HG03460 (cell line): ENCODE results near the gene ELAC2.
"Not testable (repeated sequence)": the region's sequence is repeated elsewhere in the genome, so short reads cannot be mapped to it uniquely, and the experiment has no call there.

Source experiments
- ATAC-seq: cut with Tn5 transposase; IDR thresholded peaks from one replicate; pipeline ENCODE4 v1.9.1; 2021; ENCODE audit not compliant: unreplicated experiment

The ELAC2 gene

DNA sequence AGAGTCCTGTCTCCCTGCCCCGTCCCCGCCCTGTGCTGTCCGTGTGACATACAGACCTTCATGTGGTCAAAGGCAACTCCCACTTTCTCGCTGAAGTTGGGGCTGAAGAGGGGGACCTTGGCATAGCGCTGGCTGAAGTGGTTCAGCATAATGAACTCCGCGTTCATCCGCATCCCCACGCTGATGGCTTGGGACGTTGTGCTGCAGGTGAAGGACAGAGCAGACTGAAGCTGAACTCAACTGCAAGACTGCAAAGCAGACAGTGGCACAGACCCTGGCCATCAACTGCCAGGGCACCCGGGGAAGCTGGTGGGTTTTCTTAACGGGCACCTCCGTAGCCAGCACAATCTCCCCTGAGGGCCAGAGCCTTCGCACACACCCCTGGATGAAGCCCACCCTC is 24.2 kb downstream of the ELAC2 start:
- ATAC-seq = no peak

DNA sequence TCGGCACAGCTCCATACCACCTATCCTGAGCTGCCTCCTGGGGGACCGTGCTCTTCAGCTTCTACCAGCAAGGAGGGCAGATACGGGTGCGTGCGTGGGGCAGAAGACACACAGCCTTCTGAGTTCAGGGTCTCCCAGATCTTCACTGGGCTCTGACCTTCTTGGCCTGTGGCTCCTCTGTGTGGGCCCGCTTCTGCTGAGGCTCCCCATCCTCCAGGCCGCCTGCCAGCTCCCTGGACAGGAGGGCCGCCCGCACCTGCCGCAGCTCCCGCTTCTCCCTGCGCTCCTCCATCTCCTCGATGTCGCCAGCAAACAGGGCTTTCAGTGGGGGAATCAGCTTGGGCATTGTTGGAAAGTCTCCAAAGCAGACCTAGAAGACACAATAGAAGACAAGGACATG is 25.2 kb downstream of the ELAC2 start:
- ATAC-seq = no peak

DNA sequence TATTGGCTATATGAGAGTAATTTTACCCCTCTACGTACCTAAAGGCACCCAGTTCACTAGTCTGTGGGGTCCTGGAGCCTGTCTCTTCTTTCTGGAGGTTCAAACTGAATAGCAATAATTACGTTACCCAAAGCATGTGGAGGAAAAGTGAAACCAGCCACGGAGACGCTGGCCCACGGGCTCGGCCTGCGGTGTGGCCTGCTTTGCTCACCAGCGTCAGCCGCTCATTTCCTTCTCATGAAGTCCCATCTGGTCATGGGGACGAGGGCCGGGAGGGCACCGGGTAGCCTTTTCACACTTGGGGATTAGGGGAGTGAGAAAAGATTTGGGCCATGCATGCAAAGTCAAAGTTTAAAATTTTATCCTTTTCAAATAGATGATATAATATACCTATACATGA is 26.9 kb downstream of the ELAC2 start:
- ATAC-seq = no peak

- ATAC-seq = no peak
These were observed 27.6 kb downstream of the ELAC2 start for GRCh38 chr17:12990041-12990808.

- ATAC-seq = no peak
These were observed 30.7 kb downstream of the ELAC2 start for GRCh38 chr17:12987120-12987519.

DNA sequence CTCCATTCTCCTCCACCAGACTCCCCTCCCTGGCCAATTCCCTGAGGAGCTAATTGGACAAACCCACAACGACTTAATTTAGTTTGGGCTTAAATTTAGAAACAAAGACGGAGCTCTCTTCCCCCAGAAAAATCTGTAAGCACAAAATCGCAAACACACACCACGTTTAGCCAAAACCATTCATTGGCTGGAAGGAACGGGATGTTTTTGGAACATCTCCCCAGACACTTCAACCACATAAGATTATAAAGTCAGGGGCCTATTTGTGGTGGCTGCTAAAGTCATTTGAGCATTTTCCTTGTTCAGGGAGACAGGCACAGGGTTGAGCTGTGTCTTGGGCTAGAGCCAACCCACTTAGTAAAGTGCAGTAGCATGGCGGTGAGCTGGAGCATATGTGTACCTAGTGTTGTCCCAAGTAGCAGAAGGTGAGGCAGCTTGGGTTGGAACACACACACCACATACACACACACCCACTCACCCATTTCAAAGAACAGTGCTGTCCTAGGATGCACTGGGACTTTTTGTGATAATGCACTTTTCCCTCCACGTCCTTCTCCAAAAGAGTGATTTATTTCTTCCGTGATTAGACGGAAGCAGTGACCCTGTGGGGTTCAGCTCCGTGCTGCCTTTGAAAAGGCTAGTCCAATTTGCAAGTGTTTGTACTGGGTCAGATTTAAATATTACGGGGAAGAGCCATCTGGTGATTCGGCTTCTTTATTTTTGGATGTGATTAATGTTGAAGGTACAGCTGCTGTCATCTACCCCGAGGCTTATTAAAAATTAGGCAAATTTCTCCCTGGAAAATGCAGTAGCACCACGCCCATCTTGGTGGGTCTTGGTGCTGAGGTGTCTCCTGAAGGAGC is 32.2 kb downstream of the ELAC2 start:
- ATAC-seq = no peak

DNA sequence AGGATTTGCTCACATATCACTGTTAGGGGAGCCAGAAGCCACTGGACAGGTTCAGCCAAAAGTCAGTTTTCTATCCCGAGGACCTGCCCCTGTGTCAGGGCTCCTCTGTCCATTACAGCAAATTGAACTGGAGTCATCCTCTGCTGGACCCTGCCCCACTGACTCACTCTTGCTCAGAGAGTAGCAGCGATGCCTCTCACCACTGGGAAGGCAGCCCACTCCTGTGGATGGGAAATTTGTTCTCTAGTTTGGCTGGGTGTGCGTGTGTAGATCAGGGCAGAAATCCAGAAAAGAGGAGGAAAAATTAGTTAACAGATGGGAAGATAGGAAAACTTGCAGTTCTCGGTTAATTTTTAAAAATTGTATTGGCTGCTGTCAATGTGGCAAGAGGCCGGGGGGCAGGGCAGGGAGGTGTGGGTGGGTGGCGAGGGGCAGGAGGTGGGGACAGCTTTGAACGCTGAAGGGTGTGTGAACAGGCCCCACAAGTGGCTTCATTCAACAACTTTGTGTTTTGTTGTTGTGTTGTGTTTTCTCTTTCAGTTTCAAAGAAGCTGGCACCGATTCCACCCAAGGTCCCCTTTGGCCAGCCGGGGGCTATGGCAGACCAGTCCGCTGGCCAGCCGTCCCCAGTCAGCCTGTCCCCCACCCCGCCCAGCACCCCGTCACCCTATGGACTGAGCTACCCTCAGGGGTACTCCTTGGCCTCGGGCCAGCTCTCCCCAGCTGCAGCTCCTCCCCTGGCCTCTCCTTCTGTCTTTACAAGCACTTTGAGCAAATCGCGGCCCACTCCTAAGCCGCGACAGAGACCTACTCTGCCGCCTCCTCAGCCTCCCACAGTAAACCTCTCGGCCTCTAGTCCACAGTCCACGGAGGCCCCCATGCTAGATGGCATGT is 33.6 kb downstream of the ELAC2 start:
- no peak for ATAC-seq

DNA sequence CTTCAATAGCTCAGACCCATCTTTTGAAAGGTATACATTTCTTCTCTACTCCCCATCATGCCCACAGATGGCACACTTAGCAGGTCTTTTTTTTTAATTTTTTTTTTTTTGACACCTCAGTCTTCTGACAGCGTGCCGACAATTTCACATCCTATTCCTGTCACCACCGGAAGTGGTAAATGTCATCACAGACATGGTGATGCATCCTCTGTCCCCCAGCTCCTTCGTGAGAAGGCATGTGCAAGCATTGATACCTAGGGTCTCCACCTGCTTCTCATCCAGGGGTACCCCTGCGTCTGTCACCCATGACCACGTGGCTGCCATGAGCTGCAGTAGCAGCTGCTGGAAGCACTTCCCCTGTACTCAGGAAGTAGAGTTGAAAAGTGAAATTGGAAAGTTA is 35.6 kb downstream of the ELAC2 start:
- no peak for ATAC-seq

GRCh38 chr17:12979826-12980500 is 37.9 kb downstream of the ELAC2 start:
- no peak for ATAC-seq

DNA sequence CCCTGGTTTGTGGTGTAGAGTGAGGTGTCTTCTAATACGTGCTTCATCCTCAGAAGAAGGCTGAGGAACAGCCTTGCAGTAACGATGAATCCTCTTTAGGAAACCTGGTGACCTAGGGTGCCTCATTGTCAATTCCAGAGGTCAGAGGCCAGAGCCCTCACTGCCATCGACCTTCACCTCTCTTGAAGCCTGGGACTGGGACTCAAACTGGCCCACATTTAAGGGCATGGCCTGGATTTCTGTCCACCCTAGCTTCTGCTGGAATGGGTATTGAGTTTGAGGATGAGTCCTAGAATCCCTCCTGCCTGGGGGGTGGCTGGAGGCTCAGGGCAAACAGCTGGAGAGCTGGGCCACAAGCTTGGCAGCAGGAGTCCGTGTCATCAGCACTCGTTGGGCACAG is 38.6 kb downstream of the ELAC2 start:
- no peak for ATAC-seq

- not testable (repeated sequence) for ATAC-seq
These were observed 39.0 kb downstream of the ELAC2 start for GRCh38 chr17:12978787-12979186.

DNA sequence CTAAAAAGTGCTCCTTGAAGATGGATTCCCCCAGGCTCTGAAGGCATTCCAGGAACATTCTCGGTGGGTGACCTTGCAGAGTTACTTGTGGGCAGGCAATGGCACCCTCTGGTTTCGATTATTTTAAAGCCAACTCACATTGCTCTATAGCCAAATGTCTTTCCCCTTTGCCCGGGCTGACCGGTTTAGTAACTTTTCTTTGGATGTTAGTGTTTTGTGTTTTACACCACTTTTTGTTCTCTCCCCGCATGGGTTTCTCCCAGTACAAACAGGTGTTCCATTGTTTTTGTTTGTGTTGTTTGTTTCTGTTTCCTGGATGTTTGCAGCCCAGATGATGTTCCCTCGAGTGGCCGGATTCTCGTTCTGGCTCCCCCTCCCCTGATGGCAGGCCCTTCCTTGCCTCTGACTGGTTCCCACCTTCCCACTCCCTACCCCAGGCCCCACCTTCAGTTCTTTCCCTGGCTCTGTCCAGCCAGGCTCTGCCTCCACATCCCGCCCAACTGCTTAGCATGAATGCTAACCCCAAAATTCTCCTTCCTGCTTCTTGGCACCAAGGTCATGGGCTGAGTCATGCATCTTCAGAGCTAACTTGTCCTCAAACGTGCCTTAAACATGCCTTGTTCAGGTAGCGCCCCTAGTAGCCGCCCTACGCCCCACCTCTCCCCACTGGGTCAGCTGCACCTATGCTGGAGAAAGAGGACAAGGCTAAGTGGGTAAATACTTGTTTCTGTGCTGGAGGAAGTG is 40.6 kb downstream of the ELAC2 start:
- ATAC-seq = no peak

GRCh38 chr17:12974005-12974531 is 43.8 kb downstream of the ELAC2 start:
- ATAC-seq = no peak

DNA sequence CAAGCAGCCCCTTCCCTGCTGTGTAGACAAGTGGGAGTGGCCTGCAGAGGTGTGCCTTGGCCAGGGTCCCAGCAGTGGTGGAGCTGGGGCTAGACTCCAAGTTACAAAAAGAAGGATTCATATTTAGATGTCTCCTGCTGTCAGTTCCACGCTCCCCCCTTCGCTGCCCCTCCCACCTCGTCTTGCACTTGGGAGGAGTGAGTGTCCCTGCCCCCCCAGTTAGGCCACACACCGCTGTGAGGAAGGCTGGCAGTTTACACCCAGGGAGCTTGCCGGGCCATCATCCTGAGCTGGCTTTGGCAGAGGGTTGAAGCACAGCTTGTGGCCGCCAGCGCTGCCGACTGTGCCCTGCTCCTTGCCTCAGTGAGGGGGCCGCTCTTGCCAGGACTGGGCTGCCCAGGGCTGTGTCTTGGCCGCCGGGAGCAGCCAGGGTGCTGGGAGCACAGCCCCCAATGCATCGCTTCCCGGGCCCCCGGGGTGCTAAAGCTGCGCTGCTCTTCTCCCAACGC is 44.3 kb downstream of the ELAC2 start:
- ATAC-seq = no peak

DNA sequence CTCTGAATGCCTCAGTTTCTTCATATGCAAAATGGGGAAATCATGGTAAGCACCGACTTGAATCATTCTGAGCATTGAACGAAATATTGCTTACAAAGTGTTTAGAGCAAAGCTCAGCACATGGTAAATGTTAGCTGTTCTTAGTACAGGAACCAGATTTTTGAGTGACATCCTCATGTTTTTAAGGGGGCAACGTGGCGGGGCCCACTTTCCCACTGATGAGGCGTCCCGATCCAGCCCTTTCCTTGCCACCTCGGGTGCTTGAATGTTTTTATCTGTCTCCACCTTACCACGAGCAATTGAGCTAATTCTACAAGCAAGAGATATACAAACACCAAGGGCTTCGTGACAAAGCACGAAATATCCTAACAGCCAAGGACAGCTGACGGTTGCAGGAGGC is 49.9 kb downstream of the ELAC2 start:
- ATAC-seq = no peak

- ATAC-seq = no peak
These were observed 51.4 kb downstream of the ELAC2 start for GRCh38 chr17:12966413-12966812.

DNA sequence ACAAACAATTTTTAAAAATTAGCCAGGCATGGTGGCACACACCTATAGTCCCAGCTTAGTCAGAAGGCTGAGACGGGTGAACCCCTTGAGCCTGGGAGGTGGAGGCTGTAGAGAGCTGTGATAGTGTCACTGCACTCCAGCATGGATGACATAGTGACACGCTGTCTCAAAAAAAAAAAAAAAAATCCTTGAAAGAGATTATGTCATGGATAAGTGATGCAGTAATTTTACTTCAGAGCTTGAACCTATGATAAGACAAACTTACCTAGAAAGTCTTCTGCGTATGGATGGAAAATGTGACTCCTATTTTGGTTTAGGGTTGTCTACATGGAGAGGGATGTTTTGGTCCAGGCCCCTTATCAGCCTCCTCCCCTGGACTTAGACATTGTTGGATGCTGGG is 51.8 kb downstream of the ELAC2 start:
- no peak for ATAC-seq

DNA sequence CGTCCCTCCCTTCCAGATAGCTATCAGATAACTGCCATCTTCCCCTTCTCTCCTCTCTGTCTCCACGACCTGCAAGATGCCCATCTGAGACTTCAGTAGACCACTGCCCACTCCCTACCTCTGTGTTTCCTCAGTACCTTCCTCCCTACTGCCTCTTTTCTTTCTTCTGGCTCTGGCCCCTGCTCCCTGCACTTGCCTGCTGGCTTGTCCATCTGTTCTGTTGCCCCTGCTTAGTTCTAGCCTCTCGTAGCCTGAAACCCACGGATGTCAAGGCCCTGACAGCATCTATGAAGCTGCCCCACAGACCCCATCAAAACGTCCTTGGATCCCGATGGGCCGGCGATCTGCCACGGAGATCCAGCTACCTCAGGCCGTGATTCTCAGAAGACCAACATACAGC is 53.0 kb downstream of the ELAC2 start:
- no peak for ATAC-seq

DNA sequence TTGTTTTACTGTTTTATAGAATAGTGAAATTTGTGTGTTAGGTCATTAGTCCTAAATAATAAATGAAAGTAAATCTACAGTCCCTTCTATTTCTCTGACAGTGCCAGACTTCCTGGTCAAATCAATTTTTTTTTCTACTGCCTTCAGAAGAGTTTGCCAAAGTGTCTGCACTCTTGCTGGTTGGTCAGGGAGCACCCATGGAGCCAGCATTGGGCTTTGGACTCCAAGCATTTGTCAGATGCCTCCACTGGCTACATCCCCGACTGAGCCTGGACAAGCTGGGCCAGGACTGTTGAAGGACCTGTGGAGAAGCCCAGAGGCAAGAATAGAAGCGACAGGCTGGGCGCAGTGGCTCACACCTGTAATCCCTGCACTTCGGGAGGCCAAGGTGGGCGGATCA is 53.7 kb downstream of the ELAC2 start:
- no peak for ATAC-seq

GRCh38 chr17:12963505-12963904 is 54.3 kb downstream of the ELAC2 start:
- no peak for ATAC-seq
